ENCODE measurements around the gene EMILIN2.

EMILIN2 gene

GRCh38 chr18:2956056-2956455 is 109.2 kb downstream of the EMILIN2 start:
- no peak for DNase-seq (ENCODE audit: low spot score)

DNA sequence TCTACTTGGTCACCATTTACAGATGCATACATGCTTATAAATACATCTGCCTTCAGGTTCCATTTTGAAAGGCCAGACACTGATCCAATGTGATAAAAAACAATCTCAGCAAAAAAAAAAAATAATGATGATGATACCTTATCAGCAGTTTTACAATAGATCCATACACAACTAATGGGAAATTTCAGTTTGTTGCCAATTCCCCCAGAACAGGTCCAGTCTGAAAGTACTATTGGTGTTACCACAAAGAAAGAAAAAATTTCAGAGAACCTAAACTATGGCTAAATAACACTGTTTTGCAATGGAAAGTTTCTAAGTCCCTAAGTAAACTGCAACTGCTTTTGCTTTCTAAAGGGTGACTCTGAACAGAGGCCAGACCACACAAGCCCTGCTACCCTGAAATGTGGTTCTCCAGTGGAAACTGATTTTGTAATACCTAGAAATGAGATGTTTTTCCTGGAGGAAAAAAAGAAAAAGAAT is 112.1 kb downstream of the EMILIN2 start:
- DNase-seq (ENCODE audit: low spot score): peak; percentile 49

GRCh38 chr18:2959341-2959740 is 112.5 kb downstream of the EMILIN2 start:
- no peak for DNase-seq (ENCODE audit: low spot score)

- no peak for DNase-seq (ENCODE audit: low spot score)
Observed at GRCh38 chr18:2960983-2961696, 114.3 kb downstream of the EMILIN2 start.

- DNase-seq (ENCODE audit: low spot score): peak; percentile 23
Observed at GRCh38 chr18:2961821-2962220, 115.0 kb downstream of the EMILIN2 start.

DNA sequence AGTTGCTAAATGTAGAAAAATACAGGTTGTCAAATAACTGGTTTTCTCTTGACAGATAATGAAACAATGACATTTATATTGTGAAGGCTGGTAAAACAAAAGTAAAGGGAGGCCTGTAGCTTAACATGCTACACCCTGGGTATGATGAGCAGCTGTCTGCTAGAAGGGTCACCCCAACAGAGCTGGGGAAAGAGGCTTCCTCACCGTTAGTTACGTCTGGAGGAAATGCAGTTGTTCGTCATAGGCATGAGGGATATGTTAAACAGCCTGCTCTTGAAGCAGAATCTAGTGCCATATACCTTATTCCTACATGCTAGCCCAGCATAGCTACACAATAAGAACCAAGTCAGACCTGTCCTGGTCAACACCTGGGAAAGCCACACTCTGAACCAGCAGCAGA is 116.2 kb downstream of the EMILIN2 start:
- DNase-seq (ENCODE audit: low spot score): no peak

DNA sequence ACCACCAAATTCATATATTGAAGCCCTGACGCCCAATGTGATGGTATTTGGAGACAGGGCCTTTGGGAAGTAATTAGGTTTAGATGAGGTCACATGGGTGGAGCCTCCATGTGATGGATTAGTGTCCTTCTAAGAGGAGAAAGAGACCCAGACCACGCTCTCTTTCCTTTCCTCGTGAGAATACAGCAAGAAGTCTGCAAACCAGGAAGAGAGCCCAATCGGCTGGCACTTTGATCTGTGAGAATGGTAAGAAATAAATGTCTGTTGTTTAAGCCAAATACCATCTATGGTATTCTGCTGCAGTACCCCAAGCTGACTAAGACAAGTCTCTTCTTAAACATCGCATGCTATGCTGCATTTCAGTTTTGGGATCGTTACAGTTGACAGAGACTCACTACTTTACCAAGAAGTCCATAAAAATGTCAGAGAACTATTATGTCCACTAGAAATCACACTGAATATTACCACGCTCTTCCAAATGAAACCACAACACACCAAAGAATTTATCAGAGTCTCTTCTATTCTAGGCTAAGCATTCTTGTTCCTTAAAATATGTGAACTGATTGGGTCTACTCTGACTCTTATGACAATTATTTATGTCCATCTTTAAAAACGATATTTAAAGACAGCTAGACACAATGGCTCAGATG is 117.7 kb downstream of the EMILIN2 start:
- DNase-seq (ENCODE audit: low spot score): no peak
